Endothelial cell of umbilical vein (primary cell): ENCODE results near the gene NAV2. TPM values are rescaled to one million over a fixed set of nuclear protein-coding genes. Genes with fewer than 3 reads are reported as not detected.

Source experiments
- BruUV-seq: library from RNA; stranded (reverse); fragments of 400-500 nt; replicated peaks from 2 replicates; lab custom pipeline; 2021; lab: Mats Ljungman, UMichigan
- CTCF ChIA-PET: fragments of 300-600, 350-600 bp; sonication (Branson Sonifier 250); formaldehyde crosslinking; loops from one replicate; lab custom pipeline; 2021; ENCODE audit warnings: antibody characterized with exemption, inconsistent platforms; lab: Charles Lee
- POLR2A ChIA-PET: fragments of 300-600, 350-600 bp; sonication (Branson Sonifier 250); formaldehyde crosslinking; loops from one replicate; lab custom pipeline; 2021; ENCODE audit warnings: antibody characterized with exemption, inconsistent platforms; lab: Charles Lee
- DNase-seq: peaks from one replicate; pipeline ENCODE4 v3.0.0-alpha.2; 2011; ENCODE audit warnings: low read depth, low spot score
- FAIRE-seq: peaks from 2 replicates; lab custom pipeline; 2011; peaks lifted over from hg19 to GRCh38; lab: Jason Lieb, UNC
- H2AFZ ChIP-seq: 2 replicates; pipeline ENCODE4 v1.6.0; 2012; ENCODE audit warnings: low read depth, low read length, control low read depth, inconsistent platforms
- H3K27ac ChIP-seq: 2 replicates; pipeline ENCODE4 v1.5.1; 2011; ENCODE audit warnings: low read depth, mild to moderate bottlenecking, control low read depth, low read length, moderate library complexity; ENCODE audit not compliant: insufficient read depth
- H3K27me3 ChIP-seq, 2 experiments: 2 replicates each; pipeline versions ENCODE4 v1.6.0 to v1.6.1; 2011; ENCODE audit warnings: low read length in 2 of 2, mixed read lengths in 1 of 2; ENCODE audit not compliant: control insufficient read depth in 2 of 2, insufficient read depth in 2 of 2
- H3K36me3 ChIP-seq, 2 experiments: 2 replicates in 1 of 2; 3 replicates in 1 of 2; pipeline ENCODE4 v1.5.1; 2011; ENCODE audit warnings: low read length in 2 of 2, mild to moderate bottlenecking in 1 of 2, moderate library complexity in 1 of 2; ENCODE audit not compliant: control insufficient read depth in 2 of 2, insufficient read depth in 2 of 2; ENCODE audit errors: extremely low read depth in 1 of 2
- H3K4me1 ChIP-seq: 3 replicates; pipeline ENCODE4 v1.5.1; 2011; ENCODE audit warnings: mild to moderate bottlenecking, low read length; ENCODE audit not compliant: control insufficient read depth, insufficient read depth; ENCODE audit errors: extremely low read depth
- H3K4me2 ChIP-seq: 2 replicates; pipeline ENCODE4 v1.6.1; 2011; ENCODE audit warnings: low read length, control low read depth, mixed read lengths; ENCODE audit not compliant: insufficient read depth
- H3K4me3 ChIP-seq, 3 experiments: fragments of 200-600 bp in 1 of 3; sonication (generic), shearing (Covaris generic) in 1 of 3; replicated peaks in 1 of 3; 2 replicates each; pipeline ENCODE4 v1.5.1; 2011 to 2016; ENCODE audit warnings: control low read depth in 3 of 3, low read length in 3 of 3, mild to moderate bottlenecking in 2 of 3, inconsistent platforms in 1 of 3, low read depth in 1 of 3, moderate library complexity in 1 of 3; ENCODE audit not compliant: insufficient read depth in 1 of 3
- H3K79me2 ChIP-seq: 2 replicates; pipeline ENCODE4 v1.6.0; 2012; ENCODE audit warnings: low read length, inconsistent platforms; ENCODE audit not compliant: control insufficient read depth, insufficient read depth
- H3K9ac ChIP-seq: replicated peaks from 2 replicates; pipeline ENCODE3; 2011; ENCODE audit warnings: low read length, control low read depth; ENCODE audit not compliant: insufficient read depth; ENCODE audit errors: extremely low read depth
- H3K9me1 ChIP-seq: replicated peaks from 3 replicates; pipeline ENCODE4 v1.6.0; 2011; ENCODE audit warnings: mild to moderate bottlenecking, low read length; ENCODE audit not compliant: control insufficient read depth, insufficient read depth; ENCODE audit errors: extremely low read depth
- H3K9me3 ChIP-seq: replicated peaks from 2 replicates; pipeline ENCODE4 v1.5.1; 2012; ENCODE audit warnings: low read length, inconsistent platforms; ENCODE audit not compliant: control insufficient read depth, insufficient read depth
- H4K20me1 ChIP-seq: replicated peaks from 2 replicates; pipeline ENCODE3; 2011; ENCODE audit warnings: mild to moderate bottlenecking, low read length; ENCODE audit not compliant: control insufficient read depth, insufficient read depth; ENCODE audit errors: extremely low read depth
- CTCF ChIP-seq, 2 donors: IDR thresholded peaks; 1 replicate in 1 of 2; 2 replicates in 1 of 2; pipeline ENCODE4 v1.5.1; 2011; ENCODE audit warnings: low read length in 2 of 2, mild to moderate bottlenecking in 2 of 2, moderate library complexity in 2 of 2, control low read depth in 1 of 2, inconsistent platforms in 1 of 2, low read depth in 1 of 2; ENCODE audit not compliant: insufficient read depth in 1 of 2; ENCODE audit errors: extremely low read depth in 1 of 2
- EZH2 ChIP-seq: IDR thresholded peaks from 2 replicates; pipeline ENCODE4 v1.6.1; 2012; ENCODE audit warnings: borderline replicate concordance, low read depth, mild to moderate bottlenecking, moderate library complexity, low read length, inconsistent platforms; ENCODE audit not compliant: severe bottlenecking
- FOS ChIP-seq: IDR thresholded peaks from 2 replicates; pipeline ENCODE4 v1.6.1; 2011; ENCODE audit warnings: mild to moderate bottlenecking, low read length, moderate library complexity, borderline replicate concordance; ENCODE audit not compliant: insufficient read depth
- GATA2 ChIP-seq: IDR thresholded peaks from 2 replicates; pipeline ENCODE4 v1.7.0; 2011; ENCODE audit warnings: low read depth, mild to moderate bottlenecking, moderate library complexity, mixed read lengths, low read length; ENCODE audit not compliant: insufficient read length, insufficient read depth
- JUN ChIP-seq: IDR thresholded peaks from 2 replicates; pipeline ENCODE4 v1.6.1; 2011; ENCODE audit warnings: borderline replicate concordance, low read depth; ENCODE audit not compliant: insufficient read length, insufficient read depth
- MAX ChIP-seq: IDR thresholded peaks from 2 replicates; pipeline ENCODE4 v1.6.1; 2011; ENCODE audit not compliant: insufficient read depth, insufficient read length
- MYC ChIP-seq: IDR thresholded peaks from one replicate; pipeline ENCODE4 v1.6.1; 2011; ENCODE audit warnings: mild to moderate bottlenecking, low read depth, low read length
- POLR2A ChIP-seq: IDR thresholded peaks from 2 replicates; pipeline ENCODE4 v1.6.1; 2012; ENCODE audit warnings: low read depth, mild to moderate bottlenecking, control low read depth, low read length
- POLR2AphosphoS5 ChIP-seq: IDR thresholded peaks from 2 replicates; pipeline ENCODE4 v1.6.1; 2012; ENCODE audit warnings: low read depth, mild to moderate bottlenecking, control low read depth, low read length, moderate library complexity; ENCODE audit not compliant: insufficient read depth
- dilution Hi-C: fragments of 300-500 bp; cut with MboI; formaldehyde crosslinking; loops from one replicate; pipeline ENCODE4 v1.15.0; 2019; ENCODE audit warnings: low sequenced_read_pairs; ENCODE audit not compliant: extremely low pct_ligation_motif_present
- intact Hi-C: fragments of 100-400 bp; cut with micrococcal nuclease; formaldehyde crosslinking; loops from one replicate; pipeline ENCODE4 v1.10.0; 2022
- polyA plus RNA-seq, 4 experiments: library from polyadenylated mRNA; depleted of rRNA in 3 of 4; stranded (reverse) in 3 of 4; unstranded in 1 of 4; fragments of >200 nt; gene quantifications; 2 replicates each; pipeline versions ENCODE4 v1.2.1 to v1.2.3, GENCODE V29; 2011 to 2012; ENCODE audit warnings: missing spikeins in 1 of 4
- total RNA-seq: library from RNA; stranded (reverse); gene quantifications from 2 replicates; pipeline ENCODE4 v1.2.3, GENCODE V29; 2021

Gene NAV2
- total and polyA plus RNA-seq, 2 donors (not counting 3 experiments of a cell fraction or from before 2014, with no cell fraction given) = 10.9 to 68.0 TPM

- H3K4me1 ChIP-seq = peaks cover 7% of the 10 kb centered on the region
- dilution Hi-C loops = no loop called here
- H3K27me3 ChIP-seq = no peaks in the 10 kb centered on the region
- TF ChIP-seq POLR2AphosphoS5 (no peak), MYC (no peak), CTCF (IDR thresholded peaks at IDR 0.05; ENCODE audit: extremely low read depth in 1 of 2, insufficient read depth in 1 of 2, low read depth in 1 of 2, low read length in 2 of 2) (no peak), MAX (no peak), POLR2A (no peak), FOS (no peak), EZH2 (no peak), GATA2 (no peak), JUN (no peak)
- intact Hi-C loops = no loop called here
- no peaks in the 10 kb centered on the region for H4K20me1 ChIP-seq
- no peak overlapping the region for H2AFZ ChIP-seq
- ChIA-PET CTCF (interaction anchor here (1.2 to 1.6 kb wide), 2 partner anchors 11 to 16 kb away, joined by 3 to 7 read pairs; no protein-coding TSS in a partner anchor), POLR2A (no interaction called here)
- no peaks in the 10 kb centered on the region for H3K9me3 ChIP-seq
- no TSS peak for BruUV-seq
- no peak overlapping the region for H3K4me3 ChIP-seq
- DNase-seq (no peak), FAIRE-seq (no peak)
- H3K4me2 ChIP-seq = no peak overlapping the region
- H3K79me2 ChIP-seq = peaks cover 3% of the 10 kb centered on the region
- H3K36me3 ChIP-seq = peaks cover 2 to 4% of the 10 kb centered on the region in 2 experiments
- H3K9ac ChIP-seq = no peak overlapping the region
- no peak overlapping the region for H3K27ac ChIP-seq
- no peaks in the 10 kb centered on the region for H3K9me1 ChIP-seq
Measured at GRCh38 chr11:19887842-19888241, 175.2 kb downstream of the NAV2 start.
